Right lobe of liver (tissue), 6 donors: ENCODE measurements around the gene EPN3. TPM values are rescaled to one million over a fixed set of nuclear protein-coding genes. Genes with fewer than 3 reads are reported as not detected.

Experiments
- ATAC-seq, 4 donors: fragments of 200-7000 bp; cut with Tn5 transposase; one replicate each; pipeline ENCODE4 v1.9.1; 2020; ENCODE audit warnings: mild to moderate bottlenecking in 4 of 4, moderate library complexity in 4 of 4
- DNase-seq, 3 donors: peaks; one replicate each; pipeline ENCODE4 v3.0.0-alpha.2; 2020
- H3K27ac ChIP-seq, 3 donors: fragments of 200-600 bp; one replicate each; pipeline ENCODE4 v1.8.0; 2022
- H3K27me3 ChIP-seq, 2 donors: fragments of 200-600 bp; one replicate each; pipeline ENCODE4 v1.8.0; 2022
- H3K36me3 ChIP-seq, 4 donors: fragments of 200-600 bp; sonication (generic) in 1 of 4; one replicate each; pipeline versions ENCODE4 v1.5.1 to v1.8.0; 2017 to 2022; ENCODE audit warnings: control low read depth in 1 of 4
- H3K4me1 ChIP-seq, 4 donors: fragments of 200-600 bp; sonication (generic) in 1 of 4; one replicate each; pipeline versions ENCODE4 v1.5.1 to v1.8.0; 2017 to 2022; ENCODE audit warnings: control low read depth in 1 of 4
- H3K4me3 ChIP-seq, 3 donors: fragments of 200-600 bp; one replicate each; pipeline ENCODE4 v1.8.0; 2022
- H3K9me3 ChIP-seq, 4 donors: fragments of 200-600 bp; sonication (generic) in 1 of 4; one replicate each; pipeline versions ENCODE4 v1.5.1 to v1.8.0; 2017 to 2022; ENCODE audit warnings: control low read depth in 1 of 4
- POLR2A ChIP-seq: fragments of 450-650 bp; IDR thresholded peaks from one replicate; pipeline ENCODE4 v1.6.1; 2017; ENCODE audit warnings: antibody characterized with exemption, mild to moderate bottlenecking
- WGBS: methylation state at CpG from one replicate; pipeline ENCODE4 v1.1.6; 2018; ENCODE audit warnings: low coverage, low lambda C conversion rate; ENCODE audit not compliant: insufficient coverage; ENCODE audit errors: missing lambda C conversion rate; 5-methylcytosine and 5-hydroxymethylcytosine counted together
- intact Hi-C, 2 donors: fragments of 100-400 bp; cut with DNase I; formaldehyde crosslinking; loops; one replicate each; pipeline versions ENCODE4 v1.11.2 to v1.14.1; 2022
- total RNA-seq, 6 experiments: library from RNA; depleted of rRNA in 2 of 6; stranded (reverse); fragments of >200 nt in 2 of 6; fragmentation: NEBNext Ultra II Directional in 3 of 6; extraction: Animal tissue kit (Norgen Biotek cat#: 25700) in 3 of 6; gene quantifications; one replicate each; pipeline versions ENCODE4 v1.1.0 to v1.2.4, GENCODE V29; 2016 to 2023
- TF ChIP-seq, protein P1 (sequence below), 4 donors: fragments of 200-600 bp in 3 of 4; fragments of 450-650 bp in 1 of 4; IDR thresholded peaks; one replicate each; pipeline versions ENCODE4 v1.5.1 to v1.8.0; 2016 to 2022; ENCODE audit warnings: antibody characterized with exemption in 4 of 4, mild to moderate bottlenecking in 2 of 4
- donor health status: DM: no; HTN: yes; CAD: no.
- donor health status: DM: no; HTN: no; CAD: no.
- donor health status: DM: no; HTN: no; CAD: no.
- donor health status: DM: no; HTN: yes; CAD: no.
- donor health status: DM: no; HTN: yes; CAD: no.

The EPN3 gene
- total RNA-seq, 6 experiments from 2014 or later: 0.06 to 0.27 TPM; not detected in 4

GRCh38 chr17:50519141-50519834 is 13.2 kb upstream of the EPN3 start:
- DNase-seq (no peak), ATAC-seq (no peak)
- no peak overlapping the region for H3K27ac ChIP-seq
- no peaks in the 10 kb centered on the region for H3K27me3 ChIP-seq
- peaks cover 0 to 7% (median 0%) of the 10 kb centered on the region in 4 donors for H3K4me1 ChIP-seq
- H3K4me3 ChIP-seq: no peak overlapping the region
- TF ChIP-seq, protein P1, sequence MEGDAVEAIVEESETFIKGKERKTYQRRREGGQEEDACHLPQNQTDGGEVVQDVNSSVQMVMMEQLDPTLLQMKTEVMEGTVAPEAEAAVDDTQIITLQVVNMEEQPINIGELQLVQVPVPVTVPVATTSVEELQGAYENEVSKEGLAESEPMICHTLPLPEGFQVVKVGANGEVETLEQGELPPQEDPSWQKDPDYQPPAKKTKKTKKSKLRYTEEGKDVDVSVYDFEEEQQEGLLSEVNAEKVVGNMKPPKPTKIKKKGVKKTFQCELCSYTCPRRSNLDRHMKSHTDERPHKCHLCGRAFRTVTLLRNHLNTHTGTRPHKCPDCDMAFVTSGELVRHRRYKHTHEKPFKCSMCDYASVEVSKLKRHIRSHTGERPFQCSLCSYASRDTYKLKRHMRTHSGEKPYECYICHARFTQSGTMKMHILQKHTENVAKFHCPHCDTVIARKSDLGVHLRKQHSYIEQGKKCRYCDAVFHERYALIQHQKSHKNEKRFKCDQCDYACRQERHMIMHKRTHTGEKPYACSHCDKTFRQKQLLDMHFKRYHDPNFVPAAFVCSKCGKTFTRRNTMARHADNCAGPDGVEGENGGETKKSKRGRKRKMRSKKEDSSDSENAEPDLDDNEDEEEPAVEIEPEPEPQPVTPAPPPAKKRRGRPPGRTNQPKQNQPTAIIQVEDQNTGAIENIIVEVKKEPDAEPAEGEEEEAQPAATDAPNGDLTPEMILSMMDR (IDR thresholded peaks at IDR 0.05): no peak
- no peak for TF ChIP-seq POLR2A
- intact Hi-C loops: no loop called here
- 82% methylated on average over 6 of the region's 8 CpGs for WGBS
- H3K36me3 ChIP-seq: no peaks in the 10 kb centered on the region
- no peaks in the 10 kb centered on the region for H3K9me3 ChIP-seq

- no peak for TF ChIP-seq POLR2A
- TF ChIP-seq, protein P1 (IDR thresholded peaks at IDR 0.05): no peak
- no peaks in the 10 kb centered on the region for H3K27me3 ChIP-seq
- no peak for ATAC-seq
- no peak overlapping the region for H3K4me3 ChIP-seq
- H3K27ac ChIP-seq: no peak overlapping the region
- H3K36me3 ChIP-seq: no peaks in the 10 kb centered on the region
- peaks cover 0 to 3% (median 0%) of the 10 kb centered on the region in 4 donors for H3K4me1 ChIP-seq
- no peak for DNase-seq
- 87% methylated on average over 2 of the region's 2 CpGs for WGBS
- intact Hi-C loops: no loop called here
- no peaks in the 10 kb centered on the region for H3K9me3 ChIP-seq
These were observed 12.1 kb upstream of the EPN3 start for GRCh38 chr17:50520483-50520882.

GRCh38 chr17:50521514-50521913 is 11.0 kb upstream of the EPN3 start:
- DNase-seq (no peak), ATAC-seq (no peak)
- no peaks in the 10 kb centered on the region for H3K27me3 ChIP-seq
- no peak for TF ChIP-seq POLR2A
- TF ChIP-seq, protein P1 (IDR thresholded peaks at IDR 0.05): no peak
- H3K9me3 ChIP-seq: no peaks in the 10 kb centered on the region
- no peaks in the 10 kb centered on the region for H3K36me3 ChIP-seq
- H3K27ac ChIP-seq: no peak overlapping the region
- intact Hi-C loops: no loop called here
- H3K4me3 ChIP-seq: no peak overlapping the region
- no CpG with 5 or more reads among the region's 2 CpGs for WGBS
- H3K4me1 ChIP-seq: no peaks in the 10 kb centered on the region

DNA sequence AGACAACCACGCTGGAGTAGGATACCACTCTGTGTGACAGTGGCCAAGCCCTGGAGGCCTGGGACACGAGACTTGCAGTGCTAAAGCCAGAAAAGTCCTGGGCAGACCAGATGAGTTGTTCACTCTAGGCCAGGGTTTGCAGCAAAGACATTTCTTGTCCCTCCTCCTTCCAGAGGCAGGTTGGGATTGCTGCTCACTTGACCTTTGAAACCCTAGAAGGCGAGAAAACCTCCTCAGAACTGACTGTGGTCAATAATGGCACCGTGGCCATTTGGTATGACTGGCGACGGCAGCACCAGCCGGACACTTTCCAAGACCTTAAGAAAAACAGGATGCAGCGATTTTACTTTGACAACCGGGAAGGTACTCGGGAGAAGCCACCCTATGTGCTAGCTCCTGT is 9.8 kb upstream of the EPN3 start:
- 33% methylated on average over 1 of the region's 10 CpGs for WGBS
- H3K4me1 ChIP-seq: no peaks in the 10 kb centered on the region
- ATAC-seq: no peak
- TF ChIP-seq, protein P1 (IDR thresholded peaks at IDR 0.05): no peak
- TF ChIP-seq POLR2A: no peak
- H3K4me3 ChIP-seq: no peak overlapping the region
- no peak overlapping the region for H3K27ac ChIP-seq
- no peak for DNase-seq
- H3K36me3 ChIP-seq: no peaks in the 10 kb centered on the region
- intact Hi-C loops: no loop called here
- no peaks in the 10 kb centered on the region for H3K9me3 ChIP-seq
- no peaks in the 10 kb centered on the region for H3K27me3 ChIP-seq
